HG03196 (cell line): ENCODE measurements around the gene ARHGEF12.
A peak's percentile ranks its signal among the peaks of the same experiment; 100 is the strongest.

ENCODE experiments used
- ATAC-seq: cut with Tn5 transposase; IDR thresholded peaks from one replicate; pipeline ENCODE4 v1.9.1; 2021; ENCODE audit not compliant: unreplicated experiment

Gene ARHGEF12, protein sequence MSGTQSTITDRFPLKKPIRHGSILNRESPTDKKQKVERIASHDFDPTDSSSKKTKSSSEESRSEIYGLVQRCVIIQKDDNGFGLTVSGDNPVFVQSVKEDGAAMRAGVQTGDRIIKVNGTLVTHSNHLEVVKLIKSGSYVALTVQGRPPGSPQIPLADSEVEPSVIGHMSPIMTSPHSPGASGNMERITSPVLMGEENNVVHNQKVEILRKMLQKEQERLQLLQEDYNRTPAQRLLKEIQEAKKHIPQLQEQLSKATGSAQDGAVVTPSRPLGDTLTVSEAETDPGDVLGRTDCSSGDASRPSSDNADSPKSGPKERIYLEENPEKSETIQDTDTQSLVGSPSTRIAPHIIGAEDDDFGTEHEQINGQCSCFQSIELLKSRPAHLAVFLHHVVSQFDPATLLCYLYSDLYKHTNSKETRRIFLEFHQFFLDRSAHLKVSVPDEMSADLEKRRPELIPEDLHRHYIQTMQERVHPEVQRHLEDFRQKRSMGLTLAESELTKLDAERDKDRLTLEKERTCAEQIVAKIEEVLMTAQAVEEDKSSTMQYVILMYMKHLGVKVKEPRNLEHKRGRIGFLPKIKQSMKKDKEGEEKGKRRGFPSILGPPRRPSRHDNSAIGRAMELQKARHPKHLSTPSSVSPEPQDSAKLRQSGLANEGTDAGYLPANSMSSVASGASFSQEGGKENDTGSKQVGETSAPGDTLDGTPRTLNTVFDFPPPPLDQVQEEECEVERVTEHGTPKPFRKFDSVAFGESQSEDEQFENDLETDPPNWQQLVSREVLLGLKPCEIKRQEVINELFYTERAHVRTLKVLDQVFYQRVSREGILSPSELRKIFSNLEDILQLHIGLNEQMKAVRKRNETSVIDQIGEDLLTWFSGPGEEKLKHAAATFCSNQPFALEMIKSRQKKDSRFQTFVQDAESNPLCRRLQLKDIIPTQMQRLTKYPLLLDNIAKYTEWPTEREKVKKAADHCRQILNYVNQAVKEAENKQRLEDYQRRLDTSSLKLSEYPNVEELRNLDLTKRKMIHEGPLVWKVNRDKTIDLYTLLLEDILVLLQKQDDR (N-terminal part only)

DNA sequence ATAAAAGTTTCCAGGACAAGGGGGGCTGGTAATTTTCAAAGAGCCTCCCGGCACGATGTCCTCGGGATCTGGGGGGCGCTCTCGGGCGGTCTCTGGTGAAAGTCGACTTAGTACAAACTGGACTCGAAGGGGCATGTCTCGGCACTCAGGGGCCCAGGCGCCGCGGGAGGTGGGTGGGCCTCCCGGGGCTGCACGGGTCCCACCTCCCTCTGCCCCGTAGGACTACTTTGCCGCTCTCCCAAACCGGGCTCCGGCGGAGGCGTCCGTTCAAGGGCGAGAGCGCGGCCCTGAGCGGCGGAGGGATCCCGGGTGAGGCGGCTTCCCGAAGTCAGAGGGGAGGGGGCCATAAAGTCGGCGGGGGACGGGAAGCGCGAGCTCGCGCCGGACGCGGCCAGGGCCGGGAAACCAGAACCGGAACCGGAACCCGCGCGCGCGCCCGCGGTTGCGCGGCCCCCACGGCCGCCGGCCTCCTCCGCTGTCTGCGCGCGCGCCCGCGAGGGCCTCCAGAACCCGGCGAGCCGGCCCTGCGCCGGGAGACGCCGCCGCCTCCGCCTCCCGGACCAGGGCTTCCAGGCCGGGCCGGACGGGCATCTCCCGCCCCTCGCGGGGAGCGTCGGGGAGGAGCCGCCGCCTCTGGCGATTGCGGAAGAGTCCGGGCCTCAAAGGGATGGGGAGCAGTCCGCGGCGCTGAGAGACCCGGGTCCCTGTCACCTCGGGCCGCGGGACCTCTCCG is at the start of gene ARHGEF12:
Gene ARHGEF12, plus strand, starts transcription at position 506 of the 733 bp plus-strand sequence. CDS start 831 bp downstream, outside the sequence.
- peak; percentile 70 for ATAC-seq

DNA sequence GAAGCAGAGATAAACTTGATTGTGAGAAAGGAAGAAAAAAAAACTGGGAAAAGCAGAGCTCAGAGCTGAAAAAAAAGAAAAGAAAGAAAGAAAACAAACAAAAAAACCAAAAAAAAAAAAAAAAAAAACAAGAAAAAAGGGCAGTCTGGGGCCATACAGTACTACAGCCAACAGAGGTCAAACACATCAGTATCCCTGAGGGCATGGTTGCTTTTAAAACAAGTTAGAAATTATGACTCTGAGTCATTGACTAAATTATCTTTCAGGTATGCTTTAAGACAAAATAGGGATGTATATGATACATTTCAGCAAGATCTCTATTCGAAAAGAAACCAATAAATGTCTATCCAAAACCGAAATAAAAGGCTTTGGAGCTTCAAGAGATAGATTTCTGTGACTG is 48.2 kb upstream of the ARHGEF12 start:
- no peak for ATAC-seq

DNA sequence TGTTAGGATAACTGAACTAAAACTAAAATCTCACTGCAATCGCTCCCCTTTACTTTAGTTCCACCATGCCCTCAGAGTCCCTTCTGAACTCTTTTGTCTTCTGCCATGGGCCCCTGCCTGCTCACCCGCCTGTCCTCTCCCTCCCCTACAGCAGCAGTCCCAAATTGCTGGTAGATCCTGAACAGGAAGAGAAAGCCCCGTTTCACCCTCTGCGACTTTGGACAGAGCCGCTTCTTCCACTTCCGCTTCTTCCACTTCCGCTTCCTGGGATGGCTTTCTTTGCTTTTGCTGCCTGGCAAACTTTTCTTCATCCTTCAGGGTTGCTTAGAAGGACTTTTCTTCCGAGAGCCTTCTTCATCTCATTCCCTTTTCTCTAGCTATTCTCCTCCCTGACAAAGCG is 46.8 kb upstream of the ARHGEF12 start:
- no peak for ATAC-seq

DNA sequence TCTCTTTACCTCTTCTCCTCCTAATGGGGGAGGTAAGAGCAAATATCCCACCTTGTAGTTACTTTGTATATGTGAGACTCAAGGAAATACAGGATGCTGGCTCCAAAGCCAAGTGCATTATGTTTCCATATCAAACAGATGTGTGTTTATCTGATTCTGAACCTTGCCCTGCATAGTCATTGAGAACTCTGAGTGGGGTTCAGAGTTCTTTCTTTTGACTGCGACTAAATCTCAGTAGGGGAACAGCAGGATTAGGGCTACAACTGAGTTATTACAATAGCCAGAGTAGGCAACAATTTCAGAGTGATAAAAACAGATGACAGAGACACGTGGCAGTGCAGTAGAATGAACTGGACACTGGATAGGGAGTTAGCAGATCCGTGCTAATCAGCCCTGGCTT is 45.3 kb upstream of the ARHGEF12 start:
- no peak for ATAC-seq

DNA sequence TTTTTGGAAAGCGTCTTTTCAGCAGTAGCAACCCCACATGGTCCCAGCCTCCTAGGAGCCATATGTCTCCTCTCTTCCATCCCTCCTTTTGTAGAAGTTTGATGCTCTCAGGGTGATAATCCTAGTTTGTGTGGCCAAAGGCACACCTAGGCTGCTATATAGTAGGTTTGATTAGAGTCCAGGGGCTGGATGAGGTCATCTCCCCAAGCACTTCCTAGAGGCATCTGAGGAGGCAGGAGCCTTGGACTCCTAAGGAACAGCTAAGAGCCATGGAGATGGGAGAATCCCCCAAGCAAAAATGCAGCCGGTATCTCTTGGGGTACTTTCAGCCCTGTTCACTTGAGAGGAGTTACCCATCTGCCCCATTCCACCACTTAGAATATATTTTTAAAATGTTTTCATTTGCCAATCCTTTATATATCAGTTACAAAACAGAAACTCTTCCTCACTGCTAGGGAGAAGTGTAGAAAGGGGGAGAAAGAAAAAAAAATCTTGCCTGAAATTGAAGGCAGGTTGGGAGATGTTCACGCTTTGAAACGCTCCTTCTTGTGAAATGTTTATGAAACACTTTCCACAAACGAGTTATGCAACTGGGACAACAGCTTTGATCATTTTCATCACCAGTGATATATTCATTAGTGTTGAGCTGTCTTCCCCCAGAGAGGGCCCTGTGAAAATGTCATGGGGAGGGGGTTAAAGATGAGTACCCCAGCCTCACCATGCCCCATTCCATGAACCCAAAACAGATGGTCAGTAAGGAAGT is 43.0 kb upstream of the ARHGEF12 start:
- ATAC-seq = no peak

DNA sequence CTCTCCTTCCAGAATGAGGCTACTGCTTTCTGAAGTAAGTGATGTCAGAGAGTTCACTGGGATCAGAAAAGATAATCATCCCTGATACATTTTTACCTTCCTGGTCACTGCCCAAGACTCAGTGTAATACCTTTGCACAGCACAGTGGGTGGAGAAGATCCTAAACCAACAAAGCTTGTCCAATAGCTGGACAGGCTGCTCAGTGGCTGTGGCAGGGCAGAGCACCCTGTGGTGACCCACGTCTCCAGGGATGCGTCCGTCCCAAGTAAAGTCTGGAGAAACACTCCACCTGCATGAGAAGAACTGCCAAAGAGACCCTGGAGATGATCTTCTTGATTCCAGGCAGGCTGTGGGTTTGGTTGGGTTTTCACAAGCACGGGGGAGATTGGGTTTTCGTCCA is 42.1 kb upstream of the ARHGEF12 start:
- ATAC-seq = no peak

DNA sequence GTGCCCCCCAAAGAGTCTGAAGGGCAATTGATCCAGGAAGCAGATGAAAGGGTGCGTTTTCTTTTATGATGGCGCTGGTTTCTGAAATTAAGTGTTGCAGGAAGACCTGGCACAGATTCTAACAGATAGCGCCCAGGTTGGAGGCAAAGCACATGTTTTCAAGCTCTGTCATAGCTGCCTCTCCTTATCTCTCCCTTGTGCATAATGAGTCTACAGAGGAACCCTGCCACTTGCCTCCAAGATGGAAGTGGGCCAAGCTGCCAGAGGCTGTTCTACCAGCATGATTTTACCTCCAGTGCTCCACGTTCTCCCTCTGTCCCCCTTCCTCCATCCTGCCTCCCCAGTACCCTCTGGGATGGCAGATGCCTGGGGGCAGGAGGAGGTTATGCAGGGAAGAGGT is 41.1 kb upstream of the ARHGEF12 start:
- ATAC-seq = no peak

DNA sequence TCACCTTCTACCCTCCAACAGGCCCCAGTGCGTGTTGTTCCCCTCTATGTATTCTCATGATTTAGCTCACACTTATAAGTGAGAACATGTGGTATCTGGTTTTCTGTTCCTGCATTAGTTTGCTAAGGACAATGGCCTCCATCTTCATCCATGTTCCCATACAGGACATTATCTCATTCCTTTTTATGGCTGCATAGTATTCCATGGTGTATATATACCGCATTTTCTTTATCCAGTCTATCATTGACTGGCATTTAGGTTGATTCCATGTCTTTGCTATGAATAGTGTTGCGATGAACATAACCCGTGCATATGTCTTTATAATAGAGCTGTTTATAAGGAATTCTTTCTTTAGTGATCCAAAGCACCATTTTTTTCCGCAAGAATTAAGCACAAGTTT is 39.7 kb upstream of the ARHGEF12 start:
- no peak for ATAC-seq

DNA sequence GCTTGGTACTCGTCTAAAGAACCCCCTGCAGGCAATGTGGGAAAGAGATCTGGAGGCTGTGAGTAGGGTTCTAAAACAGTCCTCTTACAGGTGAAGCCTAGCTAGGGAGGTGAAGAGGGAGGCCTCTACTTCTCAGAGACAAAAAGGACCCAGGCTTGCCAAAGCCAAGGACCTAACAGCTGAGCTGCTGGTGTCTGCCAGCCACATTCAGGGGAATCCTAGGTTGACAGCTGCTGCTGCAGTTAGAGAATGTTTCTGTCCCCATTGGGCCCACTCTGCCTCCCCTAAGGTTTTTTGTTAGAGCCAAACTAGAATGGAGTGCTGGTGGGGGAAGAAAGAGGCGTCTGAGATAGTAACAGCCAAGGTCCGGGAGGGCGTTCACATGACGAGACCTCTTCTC is 37.8 kb upstream of the ARHGEF12 start:
- ATAC-seq = no peak

DNA sequence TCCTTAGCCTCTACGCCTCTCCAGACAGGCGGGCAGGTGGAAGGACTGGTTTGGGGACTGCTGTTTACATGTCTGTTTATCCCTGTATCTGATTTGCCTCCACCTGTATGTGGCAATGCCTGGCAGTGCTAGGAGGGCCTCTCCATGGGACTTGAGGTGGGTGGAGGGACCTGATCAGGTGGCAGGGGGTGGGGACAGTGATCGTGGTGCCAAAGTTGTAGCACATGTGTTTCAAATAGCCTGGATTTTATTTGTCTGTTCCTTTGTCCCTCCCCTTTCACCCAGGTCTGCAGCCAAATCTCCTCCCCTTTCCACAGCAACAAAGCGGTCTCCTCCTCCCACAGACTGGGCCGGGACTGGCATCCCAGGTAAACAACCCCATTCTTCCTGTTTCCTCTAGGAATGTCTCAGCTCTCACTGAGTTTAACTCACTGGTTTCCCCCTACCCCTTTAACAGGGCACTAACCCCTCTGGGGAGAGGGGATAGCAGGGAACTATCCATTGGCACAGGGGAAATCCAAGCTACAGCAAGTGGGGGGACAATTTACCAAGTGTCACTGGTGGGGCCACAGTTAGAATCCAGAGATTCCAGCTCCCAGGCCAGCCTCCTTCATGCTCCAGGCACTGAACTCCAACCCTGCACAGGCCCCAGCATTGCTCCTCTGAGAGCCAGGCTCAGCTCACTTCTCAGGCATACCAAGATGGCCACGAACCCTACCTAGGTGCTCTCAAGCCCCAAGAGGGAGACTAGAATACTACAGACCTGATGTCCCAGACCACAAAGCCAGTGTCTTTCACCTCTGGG is 34.0 kb upstream of the ARHGEF12 start:
- no peak for ATAC-seq

DNA sequence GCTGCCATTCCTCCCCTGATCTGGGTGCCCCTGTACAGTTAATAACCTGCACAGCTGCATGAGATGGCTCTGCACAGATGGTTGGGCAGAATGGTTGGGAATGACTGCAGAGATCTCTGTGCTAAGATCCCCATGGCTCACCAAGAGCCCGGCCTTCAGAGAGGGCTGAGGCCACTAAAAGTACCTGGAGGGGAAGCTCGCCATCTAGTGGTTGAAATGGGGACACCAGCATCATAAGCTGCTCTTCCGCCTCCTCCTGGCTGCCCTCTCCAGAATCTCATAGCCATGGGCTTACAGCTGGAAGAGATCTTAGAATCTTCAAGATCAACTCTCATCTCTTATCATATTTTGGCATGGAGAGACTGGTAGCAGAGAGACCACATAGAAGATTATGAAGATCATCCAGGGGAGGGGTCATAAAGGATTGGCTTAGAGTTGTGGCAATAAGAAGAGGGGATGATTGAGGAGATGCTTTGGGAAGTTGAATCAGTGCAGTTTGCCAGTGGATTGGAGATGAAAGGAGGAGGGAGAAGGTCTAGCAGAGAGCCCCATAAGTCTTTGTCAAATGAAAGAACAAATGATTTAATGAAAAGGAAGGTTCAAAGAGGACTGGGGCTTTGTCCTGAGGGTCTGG is 33.1 kb upstream of the ARHGEF12 start:
- ATAC-seq = peak; percentile 68

DNA sequence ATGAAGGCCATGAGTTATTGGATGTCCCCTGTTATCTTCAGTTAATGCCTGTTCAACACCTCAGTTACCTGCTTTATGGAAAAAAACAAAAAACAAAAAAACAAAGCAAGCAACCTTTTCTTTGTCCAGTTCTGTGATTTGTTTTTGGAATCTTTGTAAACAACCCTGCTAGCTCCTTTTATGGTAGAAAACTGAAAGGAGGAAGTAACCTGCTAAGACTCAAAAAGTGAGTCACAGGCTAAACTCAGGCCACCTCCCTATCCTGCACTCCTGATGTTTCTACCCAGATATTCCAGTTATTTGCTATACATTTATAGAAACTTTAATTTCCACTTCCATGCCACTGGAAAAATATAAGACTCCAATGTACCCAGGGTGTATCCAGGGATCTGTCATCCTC is 31.7 kb upstream of the ARHGEF12 start:
- ATAC-seq = no peak

DNA sequence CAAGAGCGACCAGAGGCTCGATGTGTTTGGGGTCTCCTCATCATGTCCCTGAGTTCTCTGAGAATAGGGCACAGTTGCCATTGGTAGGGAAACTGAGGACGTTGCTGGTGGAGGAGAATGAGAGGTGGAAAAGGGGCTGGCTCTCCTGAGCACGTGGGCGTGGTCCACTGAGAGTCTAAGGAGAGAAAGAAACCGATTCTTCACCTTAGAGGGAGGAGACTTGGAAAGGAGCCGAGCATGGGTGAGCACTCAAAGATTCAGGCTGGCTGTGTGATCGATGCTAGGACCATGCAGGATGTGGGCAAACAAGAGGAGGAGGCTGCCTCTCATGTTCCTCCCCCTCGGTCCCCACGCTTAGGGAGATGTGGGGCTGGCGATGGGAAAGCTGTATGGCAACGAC is 30.9 kb upstream of the ARHGEF12 start:
- ATAC-seq = no peak

DNA sequence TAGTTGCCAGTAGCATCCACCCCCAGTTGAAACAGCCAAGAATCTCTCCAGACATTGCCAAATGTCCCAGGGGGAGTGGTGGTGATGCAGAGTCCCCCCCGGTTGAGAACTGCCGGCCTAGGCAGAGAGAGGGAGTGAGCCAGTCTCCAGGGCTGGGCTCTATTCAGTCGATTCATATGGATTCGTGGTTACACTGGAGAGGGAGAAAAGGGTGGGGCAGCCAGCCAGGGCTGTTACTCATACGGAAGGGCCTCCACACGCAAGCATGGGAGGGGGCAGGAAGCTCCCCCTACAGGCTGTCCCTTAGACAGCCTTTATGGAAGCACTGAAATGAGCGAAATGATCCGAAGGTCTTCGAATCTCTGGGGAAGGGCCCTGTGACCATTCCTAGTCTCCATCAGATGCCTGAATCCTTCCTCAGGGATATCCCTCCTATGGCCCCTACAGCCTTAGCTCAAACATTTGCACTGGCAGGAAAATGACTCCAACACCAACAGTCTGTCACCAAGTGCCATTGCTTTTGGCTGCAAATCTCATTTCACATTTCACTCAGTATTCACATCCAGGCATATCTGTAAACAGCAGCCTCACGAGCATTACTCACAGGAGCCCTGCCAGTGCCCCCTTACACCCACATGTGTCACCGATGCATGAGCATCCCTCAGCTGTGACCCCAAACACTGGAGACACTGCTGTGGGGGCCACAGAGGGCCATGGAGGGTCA is 29.5 kb upstream of the ARHGEF12 start:
- no peak for ATAC-seq

DNA sequence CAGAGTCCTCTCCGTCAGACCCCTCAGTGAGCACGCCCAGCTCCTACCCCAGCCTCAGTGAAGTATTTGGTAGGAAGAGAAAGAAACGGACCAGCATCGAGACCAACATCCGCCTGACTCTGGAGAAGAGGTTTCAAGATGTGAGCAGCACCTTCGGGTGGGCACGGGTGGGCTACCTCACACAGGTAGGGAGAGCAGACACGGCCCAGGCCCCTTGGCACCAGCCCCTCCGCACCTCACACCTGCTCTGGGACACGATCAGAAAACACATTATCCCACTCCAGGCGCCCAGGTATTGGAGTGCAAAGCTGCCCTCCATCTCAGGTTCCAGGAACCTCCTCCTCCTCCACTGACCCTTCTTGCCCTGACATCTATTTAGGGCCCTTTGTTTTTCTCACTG is 28.7 kb upstream of the ARHGEF12 start:
- ATAC-seq = no peak

DNA sequence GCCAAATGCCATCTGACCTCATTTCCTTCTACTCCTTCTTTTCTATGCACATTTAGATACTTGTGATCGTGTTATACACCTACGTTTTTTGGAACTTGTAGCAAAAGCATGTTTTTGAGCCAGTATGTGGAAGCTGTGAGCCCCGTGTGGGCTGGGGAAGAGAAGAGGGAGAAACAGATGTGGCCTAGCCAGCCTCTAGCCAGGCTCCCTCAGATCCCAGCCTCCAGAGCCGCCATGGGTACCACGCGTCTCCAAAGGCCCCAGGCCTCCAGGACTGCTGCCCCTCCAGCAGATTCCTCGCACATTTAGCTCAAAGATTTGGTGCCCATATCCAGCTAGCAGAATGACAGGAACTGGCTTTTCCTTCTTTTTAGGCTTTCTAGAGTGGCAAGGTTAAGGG is 28.1 kb upstream of the ARHGEF12 start:
- no peak for ATAC-seq

DNA sequence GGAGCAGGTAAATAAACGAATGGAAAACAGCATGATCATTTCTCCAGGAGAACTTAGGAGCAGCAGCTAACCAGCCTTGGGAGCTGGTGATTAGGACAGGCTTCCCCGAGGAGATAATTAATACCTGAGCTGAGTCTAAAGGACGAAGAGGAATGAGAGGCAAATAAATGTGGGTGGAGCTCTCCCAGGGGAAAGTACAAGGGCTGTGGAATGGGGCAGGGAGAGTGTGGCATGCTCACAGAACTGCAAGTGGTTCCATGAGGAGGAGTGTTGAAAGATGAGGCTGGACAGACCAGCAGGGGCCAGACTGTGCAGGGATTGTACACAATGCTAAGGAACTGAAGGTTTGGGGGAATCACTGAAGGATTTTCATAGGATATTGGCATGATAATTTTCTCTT is 25.3 kb upstream of the ARHGEF12 start:
- ATAC-seq = no peak

DNA sequence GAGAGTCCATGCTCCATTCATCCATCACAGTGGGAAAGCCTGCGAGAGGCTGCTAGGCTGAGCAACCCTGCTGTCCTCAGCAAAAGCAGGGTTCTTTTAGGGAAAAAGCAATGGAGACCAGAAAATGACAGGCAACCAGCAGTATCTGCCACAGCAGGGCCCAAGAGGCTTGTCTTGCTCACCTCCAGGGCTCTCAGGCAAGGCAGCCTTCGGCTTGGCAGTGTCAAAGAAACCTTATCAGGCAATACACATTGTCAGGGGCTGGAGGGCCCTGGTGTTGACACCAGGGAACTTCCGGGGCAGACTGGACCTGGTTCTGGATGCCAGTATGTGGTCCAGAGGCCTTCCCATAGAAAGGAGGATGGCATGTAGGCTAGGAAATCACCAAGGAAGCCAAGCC is 21.4 kb upstream of the ARHGEF12 start:
- no peak for ATAC-seq
